ENCODE data around the gene SCNN1B.

GRCh38 chr16:23301251-23302044, 654 bp upstream of the SCNN1B start:
- TF ChIP-seq CTCF (IDR thresholded peaks at IDR 0.05), result no peak
- TF ChIP-seq POLR2A (IDR thresholded peaks at IDR 0.05), result no peak

All from body of pancreas (tissue), 4 donors.